ENCODE data around the gene LAGE3. TPM values are rescaled to one million over a fixed set of nuclear protein-coding genes. Genes with fewer than 3 reads are reported as not detected.

LAGE3 gene
- total RNA-seq, 1 donor from 2014 or later: 12.5 TPM

- no peak for DNase-seq (ENCODE audit: low read depth, low spot score)
These were observed 43.8 kb downstream of the LAGE3 start for GRCh38 chrX:154435171-154435733.

DNA sequence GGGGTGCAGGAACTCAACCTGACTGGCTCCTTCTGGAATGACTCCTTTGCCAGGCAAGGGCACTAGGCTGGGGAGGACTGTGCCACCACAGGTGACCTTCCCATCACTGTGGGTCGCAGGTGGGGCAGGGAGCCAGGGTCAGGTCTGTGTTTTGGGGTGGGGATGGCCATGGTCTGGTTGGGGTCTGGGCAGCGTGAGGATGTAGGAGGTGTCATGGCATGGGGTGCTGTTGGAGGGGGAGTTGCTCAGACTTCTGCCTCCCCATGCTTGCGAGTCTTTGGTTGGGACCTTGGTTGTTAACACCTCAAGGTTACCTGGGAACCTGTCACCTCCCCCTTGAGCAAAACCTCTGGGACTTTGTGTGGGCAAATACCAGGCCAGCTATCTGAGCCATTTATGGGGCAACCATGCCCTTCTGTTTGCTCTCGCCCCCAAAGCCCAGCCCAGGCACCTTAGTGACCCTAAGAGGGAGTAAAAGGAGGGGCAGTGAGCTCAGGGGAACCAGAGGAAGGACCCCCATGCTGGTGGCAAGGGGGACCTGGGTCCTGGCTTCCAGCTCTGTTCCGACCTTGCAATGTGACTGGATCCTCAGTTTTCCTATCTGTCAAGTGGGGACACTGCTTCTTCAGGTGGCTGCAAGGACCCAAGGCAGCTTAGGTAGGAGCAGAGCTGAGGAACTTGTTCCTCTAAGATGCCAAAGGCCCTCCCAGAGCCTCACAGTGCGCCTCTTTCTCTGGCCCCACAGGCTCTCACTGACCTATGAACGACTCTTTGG lies 44.5 kb downstream of the LAGE3 start:
- DNase-seq (ENCODE audit: low read depth, low spot score): no peak

GRCh38 chrX:154433605-154434004 lies 45.5 kb downstream of the LAGE3 start:
- DNase-seq (ENCODE audit: low read depth, low spot score): no peak

DNA sequence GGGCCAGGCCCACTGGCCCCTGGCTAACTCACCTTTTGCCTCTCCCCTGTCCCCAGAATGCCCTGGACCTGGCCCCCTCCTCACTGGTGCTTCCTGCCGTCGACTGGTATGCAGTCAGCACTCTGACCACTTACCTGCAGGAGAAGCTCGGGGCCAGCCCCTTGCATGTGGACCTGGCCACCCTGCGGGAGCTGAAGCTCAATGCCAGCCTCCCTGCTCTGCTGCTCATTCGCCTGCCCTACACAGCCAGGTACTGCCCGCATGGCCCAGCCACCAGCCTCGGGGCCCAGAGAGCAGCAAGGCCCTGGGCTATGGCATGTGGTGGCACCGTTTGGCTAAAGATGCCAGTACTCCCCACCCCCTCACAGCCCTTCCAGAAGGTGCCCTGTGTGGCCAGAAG lies 46.9 kb downstream of the LAGE3 start:
- DNase-seq (ENCODE audit: low read depth, low spot score): no peak

- DNase-seq (ENCODE audit: low read depth, low spot score): no peak
These were observed 47.7 kb downstream of the LAGE3 start for GRCh38 chrX:154431341-154431740.

- no peak for DNase-seq (ENCODE audit: low read depth, low spot score)
These were observed 48.2 kb downstream of the LAGE3 start for GRCh38 chrX:154430916-154431315.

DNA sequence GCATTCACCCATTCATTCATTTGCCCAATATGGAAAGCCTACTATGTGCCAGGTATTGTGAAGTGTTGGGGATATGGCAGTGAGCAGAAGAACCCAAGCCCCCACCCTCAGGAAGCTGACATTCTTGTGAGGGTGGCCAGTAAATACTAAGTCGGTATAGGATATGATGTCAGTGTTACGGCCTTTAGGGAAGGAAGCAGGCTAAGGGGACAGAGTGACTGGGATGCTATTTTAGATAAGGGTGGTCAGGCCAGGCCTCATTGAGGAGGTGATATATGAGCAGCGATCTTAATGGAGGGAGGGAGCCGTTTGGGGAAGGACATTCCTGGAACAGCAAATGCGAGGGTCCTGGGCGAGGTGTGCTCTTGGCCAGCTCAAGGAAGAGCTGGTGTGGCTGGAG lies 48.6 kb downstream of the LAGE3 start:
- no peak for DNase-seq (ENCODE audit: low read depth, low spot score)

DNA sequence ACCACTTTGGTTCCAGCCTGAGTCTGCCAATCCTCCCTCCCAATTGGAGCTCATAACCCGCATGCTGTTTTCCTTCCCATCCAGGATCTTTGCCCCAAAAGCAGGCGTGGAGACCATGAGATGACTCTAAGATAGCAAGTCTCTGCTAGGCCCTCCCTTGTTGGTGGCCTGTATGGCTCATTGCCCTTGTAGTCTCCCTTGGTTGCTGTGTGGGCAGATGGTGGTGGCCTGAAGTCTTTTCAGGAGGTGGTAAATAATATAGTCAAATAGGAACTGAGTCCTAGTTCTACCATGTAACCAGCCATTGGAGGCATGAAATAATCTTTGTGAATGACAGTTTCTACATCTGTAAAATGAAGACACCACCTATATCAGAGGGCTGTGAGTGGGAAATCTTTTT lies 49.4 kb downstream of the LAGE3 start:
- DNase-seq (ENCODE audit: low read depth, low spot score): no peak

GRCh38 chrX:154428176-154429171 lies 50.6 kb downstream of the LAGE3 start, which contains the start of gene ATP6AP1:
TSS of gene ATP6AP1 (plus strand) at chrX:154428677. CDS start at chrX:154428693, 16 bp downstream.
- peak; percentile 84 for DNase-seq (ENCODE audit: low read depth, low spot score)

Other genes starting within 250 kb of the LAGE3 start
- not detected in 2 replicates for gene OPN1MW3, start 221.7 kb downstream of the LAGE3 start, total RNA-seq
- gene TEX28, start 184.2 kb downstream of the LAGE3 start, total RNA-seq: not detected in 2 replicates
- gene TKTL1, start 183.5 kb downstream of the LAGE3 start, total RNA-seq: not detected in 2 replicates
- 1,775 and 2,557 TPM in 2 replicates for gene FLNA, start 104.6 kb downstream of the LAGE3 start, total RNA-seq
- 20.1 and 23.5 TPM in 2 replicates for gene EMD, start 100.0 kb downstream of the LAGE3 start, total RNA-seq
- 1,825 and 3,241 TPM in 2 replicates for gene RPL10, start 80.9 kb downstream of the LAGE3 start, total RNA-seq
- gene DNASE1L1, start 70.0 kb downstream of the LAGE3 start, total RNA-seq: 107 and 134 TPM in 2 replicates
- gene TAFAZZIN, start 67.7 kb downstream of the LAGE3 start, total RNA-seq: 17.7 and 18.6 TPM in 2 replicates
- 66.5 and 104 TPM in 2 replicates for gene ATP6AP1, start 50.6 kb downstream of the LAGE3 start, total RNA-seq
- gene GDI1, start 42.1 kb downstream of the LAGE3 start, total RNA-seq: 48.3 and 56.0 TPM in 2 replicates
- 82.1 and 86.7 TPM in 2 replicates for gene FAM50A, start 35.1 kb downstream of the LAGE3 start, total RNA-seq
- 6.9 and 10.9 TPM in 2 replicates for gene PLXNA3, start 21.0 kb downstream of the LAGE3 start, total RNA-seq
- gene UBL4A, start 7.3 kb upstream of the LAGE3 start, total RNA-seq: 47.5 and 56.1 TPM in 2 replicates
- 12.5 and 14.3 TPM in 2 replicates for gene SLC10A3, start 11.3 kb upstream of the LAGE3 start, total RNA-seq
- gene FAM3A, start 37.0 kb upstream of the LAGE3 start, total RNA-seq: 21.4 and 23.2 TPM in 2 replicates
- gene G6PD, start 67.6 kb upstream of the LAGE3 start, total RNA-seq: 67.9 and 73.6 TPM in 2 replicates
- gene IKBKG, start 68.3 kb upstream of the LAGE3 start, total RNA-seq: 19.0 and 19.2 TPM in 2 replicates
- not detected in 2 replicates for gene CTAG1A, start 105.9 kb upstream of the LAGE3 start, total RNA-seq
- not detected in 2 replicates for gene CTAG1B, start 140.0 kb upstream of the LAGE3 start, total RNA-seq
- not detected in 2 replicates for gene CTAG2, start 174.3 kb upstream of the LAGE3 start, total RNA-seq